Endothelial cell (in vitro differentiated cells): ENCODE measurements around the gene OR1L1. TPM values are rescaled to one million over a fixed set of nuclear protein-coding genes. Genes with fewer than 3 reads are reported as not detected.

Source experiments
- DNase-seq: peaks from one replicate; pipeline ENCODE4 v3.0.0; 2021; ENCODE audit warnings: low spot score
- H3K27ac Mint-ChIP-seq: one replicate; pipeline ENCODE4 v1.8.0; 2021; ENCODE audit warnings: mixed read lengths, inconsistent platforms; ENCODE audit not compliant: unreplicated experiment
- H3K27me3 Mint-ChIP-seq: one replicate; pipeline ENCODE4 v1.8.0; 2021; ENCODE audit warnings: mild to moderate bottlenecking, moderate library complexity, mixed read lengths, inconsistent platforms; ENCODE audit not compliant: unreplicated experiment
- H3K36me3 Mint-ChIP-seq: one replicate; pipeline ENCODE4 v1.8.0; 2021; ENCODE audit warnings: mild to moderate bottlenecking, low read depth, mixed read lengths, inconsistent platforms; ENCODE audit not compliant: unreplicated experiment
- H3K4me1 Mint-ChIP-seq: one replicate; pipeline ENCODE4 v1.8.0; 2021; ENCODE audit warnings: mild to moderate bottlenecking, mixed read lengths, inconsistent platforms; ENCODE audit not compliant: unreplicated experiment
- H3K4me3 Mint-ChIP-seq: one replicate; pipeline ENCODE4 v1.8.0; 2021; ENCODE audit warnings: mild to moderate bottlenecking, mixed read lengths, inconsistent platforms; ENCODE audit not compliant: unreplicated experiment
- H3K9me3 Mint-ChIP-seq: one replicate; pipeline ENCODE4 v1.8.0; 2021; ENCODE audit warnings: mixed read lengths, inconsistent platforms; ENCODE audit not compliant: unreplicated experiment
- total RNA-seq: library from RNA; stranded (reverse); fragmentation: NEBNext Ultra II Directional; extraction: Animal tissue kit (Norgen Biotek cat#: 25700); gene quantifications from one replicate; pipeline ENCODE4 v1.2.1, GENCODE V29; 2021; ENCODE audit not compliant: unreplicated experiment
- TF ChIP-seq, protein P1 (sequence below): fragments of 200-600 bp; sonication (generic); IDR thresholded peaks from one replicate; pipeline ENCODE4 v1.5.0; 2021; ENCODE audit warnings: antibody characterized with exemption; ENCODE audit not compliant: unreplicated experiment

OR1L1 gene
- total RNA-seq, 1 donor from 2014 or later = not detected

DNA sequence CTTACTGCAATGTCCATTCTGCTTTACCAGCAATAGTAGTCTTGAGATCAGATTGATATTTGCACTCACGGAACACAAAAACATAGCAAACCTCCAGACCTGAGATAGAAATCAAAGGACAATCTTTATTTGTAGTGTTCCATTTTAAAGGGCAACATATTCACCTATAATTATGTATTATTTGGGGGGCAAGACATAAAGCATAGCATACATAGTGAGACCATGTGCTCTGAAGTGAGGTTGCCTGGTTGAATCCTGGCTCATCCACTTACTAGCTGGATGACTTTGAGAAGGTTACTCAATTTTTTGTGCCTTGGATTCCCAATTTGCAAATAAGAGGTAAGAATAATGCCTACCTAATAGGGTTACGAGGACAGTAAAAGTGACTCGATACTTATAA, 4.0 kb upstream of the OR1L1 start, which contains the start of gene OR1B1:
Gene OR1B1, minus strand, starts transcription at position 101 of the 400 bp plus-strand sequence.
- TF ChIP-seq, protein P1, sequence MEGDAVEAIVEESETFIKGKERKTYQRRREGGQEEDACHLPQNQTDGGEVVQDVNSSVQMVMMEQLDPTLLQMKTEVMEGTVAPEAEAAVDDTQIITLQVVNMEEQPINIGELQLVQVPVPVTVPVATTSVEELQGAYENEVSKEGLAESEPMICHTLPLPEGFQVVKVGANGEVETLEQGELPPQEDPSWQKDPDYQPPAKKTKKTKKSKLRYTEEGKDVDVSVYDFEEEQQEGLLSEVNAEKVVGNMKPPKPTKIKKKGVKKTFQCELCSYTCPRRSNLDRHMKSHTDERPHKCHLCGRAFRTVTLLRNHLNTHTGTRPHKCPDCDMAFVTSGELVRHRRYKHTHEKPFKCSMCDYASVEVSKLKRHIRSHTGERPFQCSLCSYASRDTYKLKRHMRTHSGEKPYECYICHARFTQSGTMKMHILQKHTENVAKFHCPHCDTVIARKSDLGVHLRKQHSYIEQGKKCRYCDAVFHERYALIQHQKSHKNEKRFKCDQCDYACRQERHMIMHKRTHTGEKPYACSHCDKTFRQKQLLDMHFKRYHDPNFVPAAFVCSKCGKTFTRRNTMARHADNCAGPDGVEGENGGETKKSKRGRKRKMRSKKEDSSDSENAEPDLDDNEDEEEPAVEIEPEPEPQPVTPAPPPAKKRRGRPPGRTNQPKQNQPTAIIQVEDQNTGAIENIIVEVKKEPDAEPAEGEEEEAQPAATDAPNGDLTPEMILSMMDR = no peak
- Mint-ChIP-seq H3K4me3 (no peak within 1 kb of the TSS), H3K27me3 (no peaks in the 10 kb centered on the region), H3K4me1 (no peaks in the 10 kb centered on the region), H3K9me3 (peaks cover 4% of the 10 kb centered on the region), H3K36me3 (no peaks in the 10 kb centered on the region), H3K27ac (no peak within 1 kb of the TSS)
- no peak for DNase-seq

DNA sequence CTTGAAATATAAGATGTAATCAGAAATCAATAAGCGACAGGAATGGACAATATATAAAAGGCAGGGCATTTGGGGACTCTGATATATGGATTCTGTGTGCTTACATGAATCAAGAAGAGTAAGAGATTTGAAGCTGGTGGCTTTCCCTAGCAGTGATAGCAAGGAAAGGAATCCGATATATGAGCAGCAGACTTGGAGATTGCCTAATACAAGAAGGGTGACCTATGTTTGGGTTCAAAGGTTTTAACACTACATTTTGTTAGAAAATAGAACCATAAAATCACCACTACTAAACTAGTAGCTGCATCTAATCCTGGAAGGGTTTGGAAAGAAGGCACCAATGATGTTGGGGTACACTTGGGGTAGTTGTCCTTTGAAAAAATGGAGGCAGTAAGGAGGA, 11.0 kb downstream of the OR1L1 start:
- no peaks in the 10 kb centered on the region for H3K4me1 Mint-ChIP-seq

DNA sequence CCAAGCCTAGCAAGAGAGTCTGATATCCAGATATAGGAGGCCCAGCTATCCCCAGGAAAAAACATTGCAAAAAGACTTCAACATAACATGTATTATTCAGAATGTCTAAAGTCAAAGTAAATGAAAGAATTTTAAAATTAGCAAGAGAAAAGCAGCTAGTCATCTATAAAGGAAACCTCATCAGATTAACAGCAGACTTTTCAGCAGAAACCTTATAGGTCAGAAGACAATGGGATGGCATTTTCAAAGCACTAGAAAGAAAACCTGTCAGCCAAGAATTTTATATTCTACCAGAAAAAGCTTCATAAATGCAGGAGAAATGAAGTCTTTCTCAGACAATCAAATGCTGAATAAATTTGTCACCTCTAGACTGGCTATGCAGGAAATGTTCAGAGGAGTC, 23.3 kb downstream of the OR1L1 start:
- no peaks in the 10 kb centered on the region for H3K4me1 Mint-ChIP-seq
- H3K27me3 Mint-ChIP-seq = peaks cover 1% of the 10 kb centered on the region
- H3K9me3 Mint-ChIP-seq = peaks cover 16% of the 10 kb centered on the region
- no peak overlapping the region for H3K27ac Mint-ChIP-seq
- DNase-seq = no peak
- H3K36me3 Mint-ChIP-seq = peaks cover 7% of the 10 kb centered on the region
- TF ChIP-seq, protein P1 = no peak
- H3K4me3 Mint-ChIP-seq = no peak overlapping the region

More for the DNA sequence above, 11.0 kb downstream of the OR1L1 start:
- no peak for DNase-seq
- no peak overlapping the region for H3K4me3 Mint-ChIP-seq
- H3K36me3 Mint-ChIP-seq = peaks cover 4% of the 10 kb centered on the region
- no peak overlapping the region for H3K27ac Mint-ChIP-seq
- TF ChIP-seq, protein P1 = no peak
- H3K9me3 Mint-ChIP-seq = peaks cover 28% of the 10 kb centered on the region
- peaks cover 1% of the 10 kb centered on the region for H3K27me3 Mint-ChIP-seq

DNA sequence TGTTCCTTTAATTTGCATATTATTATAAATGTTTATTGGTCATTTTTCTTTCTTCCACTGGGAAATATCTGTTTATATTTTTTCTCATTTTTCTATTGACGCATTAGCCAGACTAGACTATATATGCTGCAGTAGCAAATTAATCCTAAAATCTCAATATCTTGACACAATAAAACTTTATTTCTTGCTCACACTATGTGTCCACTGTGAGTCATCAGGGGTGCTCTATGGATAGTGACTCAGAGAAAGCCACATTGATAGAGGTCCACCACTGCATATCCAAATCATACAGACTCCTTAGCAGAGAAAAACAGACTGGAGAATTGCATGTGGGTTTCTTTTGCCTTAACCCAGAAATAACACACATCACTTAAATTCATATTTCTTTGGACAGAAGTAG, 34.2 kb downstream of the OR1L1 start:
- peaks cover 8% of the 10 kb centered on the region for H3K9me3 Mint-ChIP-seq
- DNase-seq = no peak

More for the DNA sequence above, 34.2 kb downstream of the OR1L1 start:
- Mint-ChIP-seq H3K27ac (no peak overlapping the region), H3K4me3 (no peak overlapping the region), H3K36me3 (no peaks in the 10 kb centered on the region), H3K27me3 (no peaks in the 10 kb centered on the region), H3K4me1 (no peaks in the 10 kb centered on the region)
- TF ChIP-seq, protein P1 = no peak

Other genes with a start within 250 kb of the OR1L1 start
- gene OR1J1, start 183.8 kb upstream of the OR1L1 start, total RNA-seq = not detected
- gene OR1J2, start 150.9 kb upstream of the OR1L1 start, total RNA-seq = not detected
- gene OR1J4, start 142.6 kb upstream of the OR1L1 start, total RNA-seq = not detected
- not detected for gene OR1N1, start 134.4 kb upstream of the OR1L1 start, total RNA-seq
- gene OR1N2, start 108.6 kb upstream of the OR1L1 start, total RNA-seq = not detected
- gene OR1L8, start 78.3 kb upstream of the OR1L1 start, total RNA-seq = 0.13 TPM
- gene OR1Q1, start 47.0 kb upstream of the OR1L1 start, total RNA-seq = not detected
- gene OR1B1, start 4.1 kb upstream of the OR1L1 start, total RNA-seq = not detected
- not detected for gene OR1L3, start 13.4 kb downstream of the OR1L1 start, total RNA-seq
- not detected for gene OR1L4, start 62.3 kb downstream of the OR1L1 start, total RNA-seq
- not detected for gene OR1L6, start 80.6 kb downstream of the OR1L1 start, total RNA-seq
- gene OR5C1, start 127.2 kb downstream of the OR1L1 start, total RNA-seq = not detected
- not detected for gene OR1K1, start 138.4 kb downstream of the OR1L1 start, total RNA-seq
- 28.4 TPM for gene PDCL, start 166.9 kb downstream of the OR1L1 start, total RNA-seq
- gene RC3H2, start 243.6 kb downstream of the OR1L1 start, total RNA-seq = 66.8 TPM